ENCODE data around the gene MACF1.

DNA sequence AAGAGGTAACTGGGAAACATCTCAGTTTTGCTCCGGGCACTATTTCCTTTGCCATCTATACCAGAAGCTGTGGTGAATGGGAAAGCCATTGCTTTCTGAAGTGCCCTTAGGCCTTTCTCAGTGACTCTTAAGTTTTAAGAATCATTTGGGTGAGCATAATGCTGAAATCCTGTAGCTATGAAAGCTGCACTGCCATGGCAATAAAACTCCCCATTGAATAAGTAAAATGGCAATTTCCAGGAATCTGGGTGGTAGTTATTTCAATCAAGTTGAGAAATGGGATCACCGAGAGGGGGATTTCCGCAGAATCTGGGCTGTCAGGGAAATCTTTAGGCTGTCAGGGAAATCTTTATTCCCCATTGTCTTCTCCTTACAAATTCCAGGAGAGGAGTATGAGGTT is 26.8 kb upstream of the MACF1 start:
- TF ChIP-seq POLR2A (IDR thresholded peaks at IDR 0.05) (no peak), EP300 (IDR thresholded peaks at IDR 0.05) (no peak), POLR2AphosphoS5 (IDR thresholded peaks at IDR 0.05) (no peak)
- TF ChIP-seq, protein P1, sequence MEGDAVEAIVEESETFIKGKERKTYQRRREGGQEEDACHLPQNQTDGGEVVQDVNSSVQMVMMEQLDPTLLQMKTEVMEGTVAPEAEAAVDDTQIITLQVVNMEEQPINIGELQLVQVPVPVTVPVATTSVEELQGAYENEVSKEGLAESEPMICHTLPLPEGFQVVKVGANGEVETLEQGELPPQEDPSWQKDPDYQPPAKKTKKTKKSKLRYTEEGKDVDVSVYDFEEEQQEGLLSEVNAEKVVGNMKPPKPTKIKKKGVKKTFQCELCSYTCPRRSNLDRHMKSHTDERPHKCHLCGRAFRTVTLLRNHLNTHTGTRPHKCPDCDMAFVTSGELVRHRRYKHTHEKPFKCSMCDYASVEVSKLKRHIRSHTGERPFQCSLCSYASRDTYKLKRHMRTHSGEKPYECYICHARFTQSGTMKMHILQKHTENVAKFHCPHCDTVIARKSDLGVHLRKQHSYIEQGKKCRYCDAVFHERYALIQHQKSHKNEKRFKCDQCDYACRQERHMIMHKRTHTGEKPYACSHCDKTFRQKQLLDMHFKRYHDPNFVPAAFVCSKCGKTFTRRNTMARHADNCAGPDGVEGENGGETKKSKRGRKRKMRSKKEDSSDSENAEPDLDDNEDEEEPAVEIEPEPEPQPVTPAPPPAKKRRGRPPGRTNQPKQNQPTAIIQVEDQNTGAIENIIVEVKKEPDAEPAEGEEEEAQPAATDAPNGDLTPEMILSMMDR (IDR thresholded peaks at IDR 0.05) = no peak
